GM18873 (cell line): ENCODE results near the gene TMED4.

Experiments used
- ATAC-seq: cut with Tn5 transposase; IDR thresholded peaks from one replicate; pipeline ENCODE4 v1.9.1; 2021; ENCODE audit warnings: mild to moderate bottlenecking, moderate library complexity, moderate number of reproducible peaks; ENCODE audit not compliant: unreplicated experiment, low FRiP score

TMED4 gene

DNA sequence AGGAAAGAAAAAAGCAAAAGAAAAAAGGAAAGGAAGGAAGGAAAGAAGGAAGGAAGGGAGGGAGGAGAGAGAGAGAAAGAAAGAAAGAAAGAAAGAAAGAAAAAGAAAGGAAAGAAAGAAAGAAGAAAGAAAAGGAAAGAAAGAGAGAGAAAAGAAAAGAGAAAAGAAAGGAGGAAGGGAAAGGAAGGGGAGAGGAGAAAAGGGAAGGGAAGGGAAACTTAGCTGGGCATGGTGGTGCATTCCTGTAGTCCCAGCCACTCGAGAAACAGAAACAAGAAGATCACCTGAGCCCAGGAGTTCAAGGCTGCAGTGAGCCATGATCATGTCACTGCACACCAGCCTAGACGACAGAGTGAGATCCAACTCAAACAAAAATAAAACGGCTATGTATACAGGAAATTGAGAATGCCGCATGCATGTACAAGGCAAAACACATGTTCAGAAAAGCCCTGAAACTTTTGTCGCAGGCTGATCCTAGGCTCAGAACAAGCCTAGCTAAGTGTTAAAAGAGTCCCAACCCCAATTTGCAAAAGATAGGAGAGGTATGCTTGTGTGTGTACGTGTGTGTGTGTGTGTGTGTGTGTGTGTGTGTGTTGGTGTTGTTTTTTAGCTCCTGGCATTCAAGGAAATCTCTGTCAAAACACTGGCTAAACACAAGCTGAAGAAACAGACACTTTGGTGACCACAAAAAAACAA, 34.3 kb downstream of the TMED4 start:
- no peak for ATAC-seq

- ATAC-seq = no peak
Measured at GRCh38 chr7:44541876-44542610, 40.0 kb downstream of the TMED4 start.

DNA sequence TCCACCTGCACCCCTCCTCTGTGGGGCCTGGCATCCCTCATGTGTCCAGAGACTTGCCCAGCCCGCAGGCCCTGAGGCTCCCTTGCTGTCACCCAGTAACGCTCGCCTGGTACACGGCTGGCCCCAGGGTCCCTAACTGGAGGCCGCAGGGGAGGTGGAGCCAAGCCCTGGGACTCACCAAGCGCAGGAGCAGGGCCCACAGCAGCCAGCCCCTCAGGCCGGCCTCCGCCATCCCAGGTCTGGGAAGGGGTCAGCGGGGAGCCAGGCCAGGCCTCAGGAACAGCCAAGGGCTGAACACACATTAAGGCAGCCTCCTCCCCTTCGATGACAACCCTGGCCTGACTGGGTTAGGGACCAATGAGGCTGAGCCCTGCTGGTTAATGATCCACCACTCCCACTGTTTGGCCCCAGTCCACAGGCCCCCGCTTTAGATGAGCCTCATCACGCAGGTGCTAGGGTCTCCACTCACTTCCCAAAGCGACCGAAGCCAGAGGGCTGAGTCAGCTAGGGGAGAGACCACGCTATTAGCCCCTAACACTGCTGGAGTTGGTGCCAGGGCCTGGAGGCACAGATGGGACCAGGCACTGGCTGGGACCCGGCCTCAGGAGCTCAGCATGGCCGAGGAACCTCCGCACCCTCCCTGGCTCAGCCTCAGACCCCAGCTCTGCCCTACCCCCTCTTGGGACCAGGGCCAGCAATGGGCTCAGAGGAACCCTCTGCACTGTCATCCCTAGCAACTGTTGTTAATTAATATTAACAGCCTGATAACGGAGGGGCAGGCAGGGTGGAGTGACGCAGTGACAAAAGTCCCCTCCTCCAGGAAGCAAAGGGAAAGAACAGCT, 40.8 kb downstream of the TMED4 start, which contains the start of gene NPC1L1:
Gene NPC1L1, minus strand, starts transcription at position 303 of the 842 bp plus-strand sequence. Its CDS starts 71 bp downstream, at position 232.
- no peak for ATAC-seq

- no peak for ATAC-seq
Measured at GRCh38 chr7:44540592-44541027, 41.4 kb downstream of the TMED4 start.

DNA sequence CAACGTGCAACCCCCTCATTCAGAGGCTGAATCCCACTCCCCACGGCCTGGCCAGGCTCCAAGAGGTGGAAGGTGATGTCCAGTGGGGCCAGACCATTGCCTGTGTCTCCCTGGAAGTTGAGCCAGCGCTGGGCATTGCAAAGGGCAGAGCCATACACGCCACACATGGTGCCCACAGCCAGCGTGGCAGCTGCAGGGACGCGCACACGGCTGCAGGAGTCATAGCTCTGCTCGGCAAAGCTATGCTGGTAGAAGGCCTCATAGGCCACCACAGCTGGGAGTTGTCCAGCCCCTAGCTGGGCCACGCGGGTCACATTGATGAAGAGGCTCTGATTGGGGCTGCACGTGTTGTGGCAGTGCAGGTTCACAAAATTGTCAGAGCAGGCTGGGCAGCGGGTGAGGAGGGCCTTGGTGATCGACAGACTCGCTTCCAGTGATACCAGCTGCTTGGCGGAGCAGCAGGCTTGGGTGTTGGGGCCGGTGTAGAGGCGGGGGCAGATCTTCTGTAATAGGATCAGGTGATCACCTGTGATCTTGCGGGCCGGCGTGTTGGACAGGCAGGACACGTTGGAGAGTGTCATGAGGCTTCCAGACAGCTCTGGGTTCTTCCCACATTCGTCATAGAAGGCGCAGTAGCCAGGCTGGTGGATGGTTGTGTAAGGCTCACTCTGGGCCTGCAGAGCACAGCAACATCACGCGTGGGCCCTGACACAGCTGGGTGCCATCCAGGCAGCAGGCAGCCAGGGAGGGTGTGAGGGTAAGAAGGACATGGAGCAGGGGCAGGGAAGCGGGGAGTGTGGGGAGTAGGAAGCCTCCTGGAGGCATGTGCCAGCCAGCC, 42.1 kb downstream of the TMED4 start:
- no peak for ATAC-seq

GRCh38 chr7:44538798-44539668, 43.0 kb downstream of the TMED4 start:
- ATAC-seq = no peak

DNA sequence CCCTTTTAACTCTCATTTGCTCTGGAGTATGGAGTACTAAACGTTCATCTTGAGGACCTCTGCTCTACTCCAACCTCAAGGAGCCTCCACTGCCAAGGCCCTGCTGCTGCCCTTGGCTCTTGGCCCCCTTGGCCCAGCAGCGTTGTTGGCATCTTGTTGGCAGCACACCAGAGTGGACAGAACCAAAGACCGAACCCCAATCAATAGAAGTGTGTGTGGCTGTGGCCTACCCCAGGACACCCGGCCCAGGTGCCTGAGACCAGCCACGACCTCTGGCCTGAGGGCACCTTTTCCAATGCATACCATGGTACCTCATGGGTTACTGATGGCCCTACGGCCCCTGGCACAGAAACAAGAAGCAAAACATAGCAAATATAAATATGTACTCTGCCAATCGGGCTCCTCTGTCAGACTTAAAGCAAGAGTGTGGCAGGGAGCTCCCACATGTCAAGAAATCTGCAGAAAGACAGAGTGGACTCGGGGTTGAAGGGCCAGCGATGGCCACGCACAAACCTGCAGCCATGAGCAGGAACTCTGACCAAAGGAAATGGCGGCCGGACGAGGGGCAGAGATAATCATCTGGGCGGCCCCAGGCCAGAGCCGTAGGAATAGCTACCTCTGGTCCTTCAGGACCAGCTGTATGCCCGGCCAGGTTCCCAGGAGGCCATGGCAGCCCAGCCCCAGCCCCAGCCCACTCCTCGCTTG, 43.8 kb downstream of the TMED4 start:
- ATAC-seq = no peak

DNA sequence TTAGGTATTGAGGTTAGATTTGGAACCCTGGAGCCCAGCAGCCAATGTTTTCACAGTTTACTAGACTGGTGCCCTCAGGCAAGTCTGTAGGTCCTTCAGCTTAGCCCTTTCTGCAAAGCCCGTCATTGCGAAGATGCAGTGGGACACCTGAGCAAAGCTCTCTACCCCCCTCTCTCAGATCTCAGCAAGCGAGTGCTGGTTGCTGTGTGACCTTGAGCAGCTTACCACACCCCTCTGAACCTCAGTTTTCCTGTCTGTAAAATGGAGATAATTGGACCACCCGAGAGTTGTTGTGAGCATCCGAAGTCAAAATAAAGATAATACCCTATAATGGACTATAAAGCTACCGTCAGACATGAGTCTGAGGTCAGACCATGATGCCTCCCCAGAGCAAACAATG, 44.6 kb downstream of the TMED4 start:
- no peak for ATAC-seq

- no peak for ATAC-seq
Measured at GRCh38 chr7:44536090-44536489, 45.9 kb downstream of the TMED4 start.

DNA sequence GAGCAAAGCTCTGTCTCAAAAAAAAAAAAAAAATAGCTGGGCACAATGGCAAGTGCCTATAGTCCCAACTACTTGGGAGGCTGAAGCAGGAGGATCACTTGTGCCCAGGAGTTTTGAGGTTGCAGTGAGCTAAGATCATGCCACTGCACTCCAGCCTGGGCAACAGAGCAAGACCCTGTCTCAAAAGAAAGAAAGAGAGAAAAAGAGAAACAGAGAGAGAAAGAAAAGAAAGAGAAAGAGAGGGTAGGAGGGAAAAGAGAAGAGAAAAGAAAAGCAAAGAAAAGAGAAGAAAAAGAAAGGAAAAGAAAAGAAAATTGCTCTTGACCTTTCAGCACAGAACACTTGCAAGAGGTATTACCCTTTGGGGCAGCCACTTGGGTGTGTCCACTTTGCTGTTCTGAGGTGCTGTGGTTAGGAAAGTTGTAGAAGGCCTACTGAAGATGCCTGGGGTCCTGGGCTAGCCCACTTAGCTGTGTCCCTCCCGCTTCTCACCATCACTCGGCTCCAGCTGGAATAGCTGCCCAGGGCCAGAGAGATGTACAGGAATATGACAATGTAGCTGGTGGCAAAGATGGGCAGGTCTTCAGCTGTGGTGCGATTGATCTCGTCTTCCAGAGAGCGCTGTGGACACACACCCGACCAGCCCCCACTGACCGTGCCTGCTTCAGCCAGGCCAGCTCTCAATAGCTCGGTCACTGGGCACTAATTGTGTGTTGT, 46.5 kb downstream of the TMED4 start:
- no peak for ATAC-seq

- no peak for ATAC-seq
Measured at GRCh38 chr7:44534501-44534900, 47.5 kb downstream of the TMED4 start.

DNA sequence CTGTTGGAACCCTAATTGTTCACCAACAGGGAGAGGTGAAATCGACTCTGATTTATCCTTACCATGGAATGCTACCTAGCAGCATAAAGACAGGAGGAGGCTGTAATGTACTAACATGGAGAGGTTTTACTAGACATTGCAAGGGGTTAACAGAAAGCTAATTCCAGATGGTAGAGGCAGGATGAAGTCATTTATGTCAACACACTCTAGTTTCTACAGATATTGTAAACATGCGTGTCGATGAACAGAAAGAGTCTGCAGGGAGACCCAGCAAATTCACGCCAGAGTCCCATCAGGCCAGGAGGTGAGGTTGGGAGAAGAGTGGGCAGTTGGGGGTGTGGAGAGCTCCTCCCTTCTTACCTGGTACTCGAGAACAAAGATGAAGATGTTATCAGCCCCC, 47.9 kb downstream of the TMED4 start:
- no peak for ATAC-seq

- no peak for ATAC-seq
Measured at GRCh38 chr7:44533301-44534055, 48.6 kb downstream of the TMED4 start.

- ATAC-seq = no peak
Measured at GRCh38 chr7:44531421-44532380, 50.3 kb downstream of the TMED4 start.

DNA sequence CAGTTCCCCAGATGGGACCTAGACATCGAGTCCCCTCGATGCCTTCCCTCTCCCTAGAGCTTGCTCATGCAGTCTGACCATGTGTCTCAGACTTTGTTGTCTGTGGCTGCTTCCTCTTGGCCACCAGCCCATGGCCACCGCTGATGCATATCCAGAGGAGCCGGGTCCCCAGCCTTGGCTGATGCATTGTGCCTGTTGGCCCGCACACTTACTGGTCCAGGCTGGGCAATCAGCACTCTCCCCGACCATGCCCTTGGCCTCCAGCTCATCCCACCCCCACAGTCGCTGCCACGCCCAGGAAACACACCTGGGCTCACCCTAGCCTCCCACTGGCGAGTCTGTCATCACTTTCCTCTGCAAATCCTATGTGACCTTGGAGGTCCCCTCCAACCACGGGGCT, 51.0 kb downstream of the TMED4 start:
- no peak for ATAC-seq
